WERI-Rb-1 (cell line): Measurements from ENCODE around the gene TFG.
A peak's percentile ranks its signal among the peaks of the same experiment; 100 is the strongest.
"Not testable (repeated sequence)": the region's sequence is repeated elsewhere in the genome, so short reads cannot be mapped to it uniquely, and the experiment has no call there.

Source experiments
- DNase-seq: peaks from one replicate; pipeline ENCODE4 v3.0.0-alpha.2; 2020
- H3K27ac ChIP-seq: fragments of 250-450 bp; sonication (Bioruptor Pico); 2 replicates; pipeline ENCODE4 v1.5.1; 2020; ENCODE audit warnings: mild to moderate bottlenecking, moderate library complexity
- H3K27me3 ChIP-seq: fragments of 250-450 bp; sonication (Bioruptor Pico); 2 replicates; pipeline ENCODE4 v1.5.1; 2021; ENCODE audit warnings: mild to moderate bottlenecking, low read depth, moderate library complexity; ENCODE audit not compliant: insufficient read depth, severe bottlenecking
- H3K36me3 ChIP-seq: fragments of 250-450 bp; sonication (Bioruptor Pico); 2 replicates; pipeline ENCODE4 v1.5.1; 2020; ENCODE audit warnings: mild to moderate bottlenecking, moderate library complexity
- H3K4me3 ChIP-seq: 2 replicates; pipeline ENCODE4 v1.5.1; 2011; ENCODE audit warnings: low read depth, mild to moderate bottlenecking, control low read depth, low read length
- H3K9me3 ChIP-seq: fragments of 250-450 bp; sonication (Bioruptor Pico); 2 replicates; pipeline ENCODE4 v1.5.1; 2021; ENCODE audit warnings: mild to moderate bottlenecking, moderate library complexity; ENCODE audit not compliant: severe bottlenecking
- CTCF ChIP-seq: IDR thresholded peaks from 2 replicates; pipeline ENCODE4 v1.5.1; 2011; ENCODE audit warnings: low read depth, mild to moderate bottlenecking, control low read depth, inconsistent platforms, low read length

TFG gene

GRCh38 chr3:100708989-100709841, at the start of gene TFG:
TSS of gene TFG (plus strand) at chr3:100709494. CDS start at chr3:100713686, 4,192 bp downstream.
- peaks cover 26% of the 10 kb centered on the region for H3K36me3 ChIP-seq
- TF ChIP-seq CTCF: no peak
- H3K27me3 ChIP-seq: no peaks in the 10 kb centered on the region
- peak within 1 kb of the TSS; percentile 90 for H3K4me3 ChIP-seq
- no peaks in the 10 kb centered on the region for H3K9me3 ChIP-seq
- DNase-seq: peak; percentile 98
- peak within 1 kb of the TSS; percentile 100 for H3K27ac ChIP-seq

GRCh38 chr3:100661294-100661693, 48.0 kb upstream of the TFG start:
- not testable (repeated sequence) for DNase-seq, H3K9me3 ChIP-seq, H3K36me3 ChIP-seq, H3K4me3 ChIP-seq, H3K27me3 ChIP-seq, H3K27ac ChIP-seq

DNA sequence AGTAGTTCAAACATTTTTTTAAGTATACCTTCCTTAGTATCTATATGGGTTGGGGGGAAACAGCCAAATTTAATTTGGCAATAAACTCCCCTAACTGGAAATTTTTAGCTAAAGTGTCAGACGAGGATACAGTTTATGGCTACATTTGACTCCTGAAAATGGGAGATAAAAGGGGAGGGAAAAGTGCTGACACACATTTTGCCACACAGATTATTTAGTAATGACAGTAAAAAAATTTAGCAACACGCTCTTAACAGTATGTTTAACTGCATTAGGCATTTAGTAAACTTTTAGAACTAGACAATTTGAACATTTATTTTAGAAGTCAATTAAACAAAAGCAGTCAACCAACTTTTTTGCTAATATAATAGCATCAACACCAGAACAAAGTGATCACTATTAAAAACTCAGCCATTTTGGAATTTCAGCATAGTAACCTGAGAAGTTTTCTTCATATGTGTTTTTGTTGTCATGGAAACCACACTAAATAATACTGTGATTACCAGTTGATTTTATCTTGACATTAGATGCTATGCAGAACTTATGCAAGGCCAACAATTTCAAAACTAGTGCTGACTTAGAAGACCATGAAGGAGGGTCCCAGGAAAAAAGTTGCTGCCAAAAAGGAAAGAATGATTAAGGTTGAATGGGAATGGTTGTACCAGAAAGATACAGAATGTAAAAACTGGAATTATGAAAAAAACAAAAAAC, 47.0 kb upstream of the TFG start:
- no peak overlapping the region for H3K4me3 ChIP-seq
- H3K27me3 ChIP-seq: no peaks in the 10 kb centered on the region
- no peak for TF ChIP-seq CTCF
- no peak overlapping the region for H3K27ac ChIP-seq
- no peaks in the 10 kb centered on the region for H3K36me3 ChIP-seq
- DNase-seq: no peak
- H3K9me3 ChIP-seq: peaks cover 3% of the 10 kb centered on the region

- no peak for TF ChIP-seq CTCF
- no peak overlapping the region for H3K4me3 ChIP-seq
- peaks cover 5% of the 10 kb centered on the region for H3K9me3 ChIP-seq
- H3K27me3 ChIP-seq: no peaks in the 10 kb centered on the region
- no peak for DNase-seq
- no peaks in the 10 kb centered on the region for H3K36me3 ChIP-seq
- H3K27ac ChIP-seq: no peak overlapping the region
These were observed 44.1 kb upstream of the TFG start for GRCh38 chr3:100665230-100665629.

- H3K4me3 ChIP-seq, H3K27ac ChIP-seq: not testable (repeated sequence)
- peak; percentile 20 for DNase-seq
These were observed 42.6 kb upstream of the TFG start for GRCh38 chr3:100666699-100667098.

GRCh38 chr3:100667316-100667715, 42.0 kb upstream of the TFG start:
- not testable (repeated sequence) for DNase-seq, H3K9me3 ChIP-seq, H3K36me3 ChIP-seq, H3K27me3 ChIP-seq, H3K27ac ChIP-seq, H3K4me3 ChIP-seq

More at GRCh38 chr3:100666699-100667098, 42.6 kb upstream of the TFG start:
- not testable (repeated sequence) for H3K27me3 ChIP-seq, H3K9me3 ChIP-seq, H3K36me3 ChIP-seq

GRCh38 chr3:100670995-100671394, 38.3 kb upstream of the TFG start:
- DNase-seq, H3K4me3 ChIP-seq, H3K27me3 ChIP-seq, H3K36me3 ChIP-seq, H3K27ac ChIP-seq, H3K9me3 ChIP-seq: not testable (repeated sequence)
